Suprapubic skin (tissue), 3 donors: Measurements from ENCODE around the gene TCERG1L.

ENCODE experiments used
- CTCF ChIP-seq, 2 donors: fragments of 200-600 bp in 1 of 2; fragments of 450-650 bp in 1 of 2; sonication (generic) in 1 of 2; IDR thresholded peaks; one replicate each; pipeline ENCODE4 v1.5.1; 2016 to 2019; ENCODE audit warnings: antibody characterized with exemption in 2 of 2, mild to moderate bottlenecking in 1 of 2, moderate library complexity in 1 of 2
- POLR2A ChIP-seq, 2 donors: fragments of 450-650 bp; IDR thresholded peaks; one replicate each; pipeline ENCODE4 v1.6.1; 2017; ENCODE audit warnings: antibody characterized with exemption in 2 of 2, mild to moderate bottlenecking in 2 of 2, moderate library complexity in 2 of 2

DNA sequence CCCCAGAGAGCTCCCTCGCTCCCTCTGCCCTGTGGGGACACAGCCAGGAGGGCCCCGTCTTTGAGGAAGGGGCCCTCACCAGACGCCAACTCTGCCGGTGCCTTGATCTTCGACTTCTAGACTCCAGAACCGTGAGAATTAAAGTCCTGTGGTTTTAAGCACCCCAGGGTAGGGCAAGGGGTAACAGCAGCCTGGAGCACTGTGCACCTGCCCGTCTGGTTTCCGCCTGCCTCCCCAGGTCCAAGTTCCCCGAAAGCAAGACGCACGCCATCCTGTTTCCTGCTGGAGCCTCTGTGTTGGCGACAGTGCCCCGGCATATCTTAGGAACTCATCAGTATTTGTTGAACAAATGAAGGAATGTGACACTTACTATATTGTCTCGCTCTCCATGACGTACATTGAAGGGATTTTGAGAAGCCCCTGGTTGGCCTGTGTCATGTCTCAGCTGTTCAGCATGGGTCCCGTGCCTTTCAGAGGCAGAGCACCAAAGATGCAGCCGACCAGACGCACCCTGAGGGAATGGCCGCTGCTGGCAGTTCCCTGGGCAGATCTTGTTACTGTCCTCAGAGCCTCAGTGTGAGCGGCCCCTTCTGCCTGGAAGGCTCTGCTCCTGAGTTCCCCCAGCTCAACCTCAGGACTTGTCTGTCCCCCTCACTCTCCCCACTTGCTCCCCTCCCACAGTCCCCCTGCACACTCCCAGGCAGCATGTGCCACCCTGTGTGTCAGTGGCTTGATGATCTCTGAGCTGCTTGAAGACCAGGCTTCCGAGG, 226.2 kb downstream of the TCERG1L start:
- TF ChIP-seq POLR2A (IDR thresholded peaks at IDR 0.05) = no peak
- TF ChIP-seq CTCF (IDR thresholded peaks at IDR 0.05) = no peak
